ENCODE data around the gene RAB11FIP4.
"Not testable (repeated sequence)": the region's sequence is repeated elsewhere in the genome, so short reads cannot be mapped to it uniquely, and the experiment has no call there.

Gene RAB11FIP4

DNA sequence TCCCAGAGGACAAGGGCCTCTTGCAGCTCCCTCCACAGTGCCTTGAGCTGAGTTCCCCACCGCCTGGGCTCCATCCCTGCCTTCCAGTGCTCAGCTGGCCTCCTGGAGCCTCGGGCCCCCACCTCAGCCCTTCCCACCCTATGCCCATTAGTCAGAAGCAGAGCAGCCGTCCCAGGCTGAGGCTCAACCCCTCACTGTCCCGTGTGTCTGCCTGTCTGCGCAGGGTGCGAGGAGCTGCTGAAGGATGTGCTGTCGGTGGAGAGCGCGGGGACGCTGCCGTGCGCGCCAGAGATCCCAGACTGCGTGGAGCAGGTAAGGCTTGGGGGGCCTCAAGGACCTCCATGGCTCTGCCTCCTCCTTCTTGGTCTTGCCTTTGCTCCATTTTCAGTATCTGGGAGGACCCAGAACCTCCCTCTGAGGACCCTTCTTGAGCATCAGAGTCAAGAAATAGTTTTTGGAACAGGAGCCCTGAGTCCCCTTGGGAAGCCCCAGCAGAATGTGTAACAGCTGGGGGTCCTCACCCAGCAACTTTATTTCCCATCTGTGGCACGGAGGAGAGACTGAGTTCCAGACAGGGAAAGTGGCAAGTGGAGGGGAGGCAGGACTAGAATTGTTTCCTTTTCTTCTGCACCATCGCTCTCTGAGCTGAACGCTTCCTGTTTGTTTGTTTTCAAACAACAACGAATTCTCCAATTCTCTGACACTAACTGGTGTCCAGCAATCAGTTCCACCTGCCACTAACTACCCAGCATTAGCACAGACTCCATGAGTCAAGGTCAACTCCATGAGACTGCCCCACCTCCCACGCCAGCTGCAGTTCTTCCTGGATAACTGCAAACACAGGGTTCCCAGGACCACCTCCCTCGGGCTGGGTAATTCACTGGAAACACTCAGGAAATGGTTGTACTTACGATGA, 42.6 kb downstream of the RAB11FIP4 start:
- no peak for DNase-seq

DNA sequence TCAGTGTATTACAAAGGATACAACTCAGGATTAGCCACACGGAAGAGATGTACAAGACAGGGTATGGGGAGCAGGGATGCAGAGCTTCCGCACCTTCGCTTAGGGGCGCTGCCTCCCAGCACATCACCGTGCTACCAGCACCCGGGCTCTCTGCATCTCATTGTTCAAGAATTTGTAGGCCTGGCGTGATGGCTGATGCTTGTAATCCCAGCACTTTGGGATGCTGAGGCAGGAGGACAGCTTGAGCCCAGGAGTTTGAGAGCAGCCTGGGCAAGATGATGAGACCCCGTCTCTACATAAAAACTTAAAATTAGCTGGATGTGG, 43.2 kb downstream of the RAB11FIP4 start:
- no peak for DNase-seq

DNA sequence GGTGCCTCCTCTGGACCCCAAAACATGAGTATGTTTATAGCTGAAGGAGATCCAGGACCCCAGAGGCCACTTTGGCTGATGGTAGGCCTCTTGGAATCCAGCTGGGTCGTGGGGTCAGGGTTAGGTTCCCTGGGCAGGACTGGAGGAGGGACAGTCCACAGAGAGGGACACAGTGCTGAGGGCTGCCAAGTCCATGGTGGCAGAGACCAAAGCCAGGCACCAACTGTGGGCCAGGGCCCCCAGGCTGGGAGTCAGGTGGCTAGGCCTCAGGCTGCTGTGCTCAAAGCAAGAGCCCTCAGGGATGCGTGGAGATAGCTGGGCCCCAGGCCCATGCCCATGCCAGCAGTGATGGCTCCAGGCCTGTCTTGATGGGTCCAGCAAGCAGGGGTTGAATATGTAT, 44.1 kb downstream of the RAB11FIP4 start:
- DNase-seq = no peak

DNA sequence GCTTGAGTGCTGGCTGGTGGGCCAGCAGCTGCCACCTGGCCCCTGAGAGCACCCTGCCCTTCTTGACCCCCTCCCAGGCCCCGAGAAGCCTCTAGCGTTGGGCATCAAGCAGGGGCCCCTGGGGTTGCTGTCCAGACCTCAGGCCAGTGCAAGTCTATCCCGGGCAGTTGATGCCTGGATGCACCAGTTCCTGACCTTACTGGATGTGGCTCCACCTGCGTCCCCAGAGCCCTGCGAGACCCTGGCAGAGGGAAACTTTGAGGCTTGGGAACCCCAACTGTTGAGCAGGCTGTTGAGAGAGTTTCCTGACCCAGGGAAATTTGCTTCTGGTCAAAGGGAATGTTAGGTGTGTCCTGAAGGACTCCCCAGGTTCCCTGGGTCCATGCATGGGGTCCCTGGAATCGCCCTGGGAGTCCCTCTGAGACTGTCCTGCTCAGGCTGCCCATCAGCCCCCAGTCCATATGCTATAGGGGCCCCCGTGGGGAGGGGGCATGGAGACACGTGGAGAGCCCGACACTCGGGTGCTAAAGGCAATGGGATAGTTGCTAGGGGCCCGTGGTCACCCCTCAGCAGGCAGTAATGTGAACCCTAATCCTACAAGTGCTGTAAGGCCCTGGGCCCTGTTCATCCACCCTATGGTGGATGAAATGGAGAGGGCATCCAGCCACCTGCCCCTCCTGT, 46.4 kb downstream of the RAB11FIP4 start:
- DNase-seq = no peak

DNA sequence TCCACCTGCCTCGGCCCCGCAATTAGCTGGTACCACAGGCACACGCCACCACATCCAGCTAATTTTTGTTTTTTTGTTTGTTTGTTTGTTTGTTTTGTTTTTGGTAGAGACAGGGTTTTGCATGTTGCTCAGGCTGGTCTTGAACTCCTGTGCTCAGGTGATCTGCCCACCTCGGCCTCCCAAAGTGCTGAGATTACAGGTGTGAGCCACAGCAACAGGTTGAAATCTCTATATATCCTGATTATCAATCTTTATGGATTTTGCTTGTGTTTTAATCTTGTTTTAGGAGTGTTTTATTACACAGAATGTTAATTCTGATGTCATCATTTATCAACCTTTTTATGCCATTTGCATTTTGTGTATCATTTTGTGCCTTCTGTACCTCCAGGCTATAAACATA, 48.2 kb downstream of the RAB11FIP4 start:
- no peak for DNase-seq

DNA sequence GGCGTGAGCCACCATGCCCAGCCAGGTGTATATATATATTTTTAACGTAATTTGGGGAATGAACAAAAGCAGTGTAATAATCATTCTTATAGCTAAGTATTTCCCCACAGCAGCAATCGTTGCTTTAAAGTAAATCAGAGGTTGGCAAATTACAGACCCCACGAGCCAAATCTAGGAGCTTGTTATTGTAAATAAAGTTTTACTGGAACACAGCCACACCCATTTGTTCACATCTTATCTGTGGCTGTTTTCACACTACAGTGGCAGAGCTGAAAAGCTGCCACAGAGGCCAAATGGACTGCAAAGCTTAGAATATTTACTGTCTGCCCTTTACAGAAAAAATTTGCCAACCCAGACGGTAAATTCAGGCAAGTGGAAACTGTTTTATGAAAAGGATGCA, 50.8 kb downstream of the RAB11FIP4 start:
- DNase-seq = no peak

DNA sequence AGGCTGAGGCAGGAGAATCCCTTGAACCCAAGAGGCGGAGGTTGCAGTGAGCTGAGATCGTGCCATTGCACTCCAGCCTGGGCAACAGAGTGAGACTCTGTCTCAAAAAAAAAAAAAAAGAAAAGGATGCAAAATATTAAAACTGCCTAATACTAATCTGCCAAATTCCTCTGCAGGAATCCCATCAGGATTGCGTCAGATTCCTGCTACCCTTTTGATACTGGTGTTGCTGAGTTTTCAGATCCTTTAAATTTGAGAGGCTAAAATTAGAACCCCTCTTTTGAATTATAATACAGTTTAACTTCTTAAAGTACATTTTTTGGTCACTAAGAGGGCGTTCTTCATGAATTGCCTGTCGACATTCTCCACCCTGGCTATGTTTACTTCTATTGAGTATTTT, 51.4 kb downstream of the RAB11FIP4 start:
- DNase-seq = not testable (repeated sequence)

DNA sequence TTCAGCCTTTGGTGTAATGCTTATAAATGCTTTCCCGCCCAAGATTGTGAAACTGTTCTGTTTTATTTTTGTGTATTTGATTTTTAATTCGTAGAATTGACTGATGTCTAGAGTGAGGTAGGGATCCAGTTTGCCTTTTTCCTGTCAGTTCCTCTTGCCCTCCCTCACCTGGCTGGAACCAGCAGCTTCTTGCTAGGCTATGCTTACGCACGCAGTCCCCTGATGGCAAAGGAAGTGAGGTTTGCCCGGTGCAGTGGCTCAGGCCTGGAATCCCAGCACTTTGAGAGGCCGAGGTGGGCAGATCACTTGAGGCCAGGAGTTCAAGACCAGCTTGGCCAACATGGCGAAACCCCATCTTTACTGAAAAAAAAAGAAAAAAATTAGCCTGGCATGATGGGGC, 51.9 kb downstream of the RAB11FIP4 start:
- DNase-seq = no peak

DNA sequence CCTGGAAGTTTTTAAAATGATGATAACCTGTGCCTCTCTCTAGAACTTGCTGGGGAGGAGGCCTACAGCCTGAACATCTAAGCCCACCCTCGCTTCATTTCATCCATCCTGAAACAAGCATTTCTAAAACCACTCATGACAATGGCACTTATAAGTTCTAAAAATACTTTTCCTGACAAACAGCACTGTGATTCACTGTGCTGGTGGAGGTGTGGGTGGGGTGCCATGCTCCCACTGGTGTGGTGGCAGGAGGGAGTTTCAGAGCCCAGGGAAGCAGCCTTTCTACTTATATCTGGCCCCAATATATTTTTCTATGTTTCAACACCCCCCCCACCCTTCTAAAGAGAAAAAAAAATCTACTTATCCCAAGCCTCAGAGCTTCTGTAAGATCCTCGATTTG, 52.6 kb downstream of the RAB11FIP4 start:
- DNase-seq = no peak

DNA sequence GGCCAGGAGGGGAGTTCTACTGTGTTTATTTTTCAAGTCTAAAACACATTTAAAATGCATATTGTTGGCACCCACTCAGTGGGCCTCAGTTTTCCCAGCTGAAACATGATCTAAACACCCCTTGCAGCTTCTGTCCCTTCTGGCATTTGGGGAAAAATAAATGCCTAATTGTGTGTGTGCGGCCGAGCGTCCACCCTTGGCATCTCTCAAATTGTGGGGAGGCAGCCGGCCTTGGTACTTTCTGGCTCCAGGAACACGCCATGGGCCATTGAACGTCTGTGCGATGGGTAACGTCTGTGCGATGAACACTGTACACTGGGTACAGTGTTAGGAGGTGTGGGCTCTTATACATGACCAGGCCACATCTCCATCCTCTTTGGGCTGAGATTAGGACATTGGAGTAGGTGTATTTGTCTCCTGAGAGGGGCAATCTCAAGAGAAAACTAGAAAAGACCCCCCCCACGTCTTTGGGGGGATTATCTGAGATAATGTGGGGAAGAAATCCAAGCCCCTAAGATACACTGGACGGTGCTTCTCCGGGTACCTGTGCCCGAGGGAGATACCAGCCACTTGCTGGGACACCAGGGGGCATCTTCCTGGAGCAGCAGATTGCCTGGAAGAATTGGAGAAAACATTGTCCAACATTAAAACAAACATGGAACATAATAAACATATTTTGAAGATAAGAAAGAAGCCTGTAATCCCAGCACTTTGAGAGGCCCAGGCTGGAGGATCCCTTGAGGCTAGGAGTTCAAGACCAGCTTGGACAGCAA, 54.9 kb downstream of the RAB11FIP4 start:
- DNase-seq = no peak

DNA sequence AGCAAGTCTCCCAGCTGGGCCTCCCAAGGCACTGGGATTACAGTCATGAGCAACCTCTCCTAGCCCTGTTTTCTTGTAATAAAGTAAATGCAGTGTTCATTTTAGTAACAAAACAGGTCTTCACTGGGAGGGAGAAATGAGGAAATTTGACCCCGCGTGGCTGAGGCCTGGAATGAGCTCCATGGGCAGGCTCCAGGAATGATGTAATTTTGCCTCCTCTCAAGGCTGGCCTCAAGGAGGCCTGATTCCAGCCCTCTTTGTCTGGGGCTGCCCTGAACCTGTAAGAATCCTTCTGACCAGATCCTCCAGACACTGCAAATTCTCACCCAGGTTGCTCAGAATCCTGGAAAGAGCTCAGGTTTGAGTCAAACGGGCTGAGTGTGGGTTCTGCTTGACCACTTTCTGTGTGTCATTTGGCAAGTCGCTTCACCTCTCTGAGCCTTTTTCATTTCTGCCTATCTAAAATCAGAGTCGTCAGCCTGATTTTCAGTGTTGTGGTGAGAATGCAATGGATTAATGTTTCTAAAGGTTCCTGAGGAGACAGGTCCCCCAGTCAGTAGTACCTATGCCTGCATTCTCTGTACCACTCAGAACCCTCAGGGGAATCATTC, 57.1 kb downstream of the RAB11FIP4 start:
- DNase-seq = no peak

DNA sequence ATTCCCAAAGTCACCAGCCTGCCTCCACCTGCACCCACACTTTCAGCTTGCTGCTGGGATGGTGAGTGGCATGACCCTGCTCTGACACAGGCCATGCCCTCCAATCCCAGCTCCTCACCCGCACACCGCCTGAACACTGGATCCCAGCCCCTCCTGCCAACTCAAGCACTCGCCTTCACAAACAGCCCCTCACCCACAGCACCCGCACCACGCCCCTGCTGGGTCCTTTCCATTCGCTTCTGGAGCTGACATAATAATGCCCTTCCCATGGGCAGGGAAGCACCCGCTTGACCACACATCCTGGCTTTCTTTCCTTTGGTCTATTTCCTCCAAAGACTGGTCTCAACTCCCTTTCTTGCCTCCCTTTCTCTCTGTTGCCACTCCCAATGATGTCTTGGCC, 57.6 kb downstream of the RAB11FIP4 start:
- DNase-seq = no peak

DNA sequence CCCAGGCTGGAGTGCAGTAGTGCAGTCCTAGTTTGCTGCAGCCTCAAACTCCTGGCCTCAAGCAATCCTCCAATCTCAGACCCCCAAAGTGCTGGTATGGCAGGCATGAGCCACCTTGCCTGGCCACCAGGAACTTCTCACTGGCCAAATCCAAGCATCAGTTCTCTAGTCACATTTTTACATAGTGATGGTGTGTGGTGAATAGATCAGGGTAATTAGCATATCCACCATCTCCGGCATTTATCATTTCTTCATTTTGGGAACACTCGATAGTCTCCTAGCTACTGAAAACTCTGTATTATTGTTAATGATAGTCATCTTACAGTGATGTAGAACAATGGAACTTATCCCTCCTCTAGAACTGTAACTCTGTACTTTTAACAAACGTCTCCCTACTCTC, 58.3 kb downstream of the RAB11FIP4 start:
- no peak for DNase-seq

DNA sequence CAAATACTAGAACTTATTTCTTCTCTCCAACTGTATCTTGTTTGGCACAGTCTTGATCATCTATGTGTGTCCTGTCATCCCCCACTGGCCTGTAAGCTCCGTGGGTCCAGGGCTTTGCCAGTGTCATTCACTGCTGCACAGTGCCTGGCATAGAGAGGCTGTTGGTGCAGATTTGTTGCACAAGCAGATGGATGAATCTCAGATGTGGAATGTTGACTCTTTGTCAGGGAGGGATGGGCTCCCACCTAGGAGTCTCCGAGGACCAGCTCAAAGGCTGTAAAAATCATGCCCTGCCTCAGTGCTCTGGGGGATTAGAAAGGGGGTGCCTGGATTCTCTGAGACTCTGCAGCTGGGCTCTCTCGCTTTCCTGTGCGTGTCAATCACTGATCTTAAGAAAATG, 60.6 kb downstream of the RAB11FIP4 start:
- no peak for DNase-seq

DNA sequence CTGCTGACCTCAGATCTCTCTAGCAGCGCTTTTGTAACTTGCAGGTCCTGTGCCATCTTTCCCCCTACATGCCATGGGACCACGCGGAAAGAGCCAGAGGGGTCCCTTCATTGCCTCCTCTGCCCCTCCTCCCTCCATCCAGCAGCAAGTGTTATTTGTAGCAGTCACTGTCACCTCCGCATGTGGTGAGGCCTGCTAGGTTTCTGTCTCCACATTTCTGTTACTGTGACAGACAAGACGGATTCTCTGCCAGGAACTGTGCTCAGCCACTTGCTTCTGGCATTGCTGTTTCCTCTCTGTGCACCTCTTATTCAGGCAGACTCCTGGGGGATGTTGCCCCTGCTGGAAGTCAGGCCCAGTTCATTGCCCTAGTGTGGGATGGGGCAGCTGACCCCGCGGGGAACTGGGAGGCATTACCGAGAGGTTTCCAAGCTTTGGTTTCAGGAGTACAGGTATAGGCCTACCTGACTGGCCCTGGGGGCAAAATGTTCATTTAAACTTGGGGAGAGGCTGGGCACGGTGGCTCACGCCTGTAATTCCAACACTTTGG, 61.2 kb downstream of the RAB11FIP4 start:
- DNase-seq = no peak

DNA sequence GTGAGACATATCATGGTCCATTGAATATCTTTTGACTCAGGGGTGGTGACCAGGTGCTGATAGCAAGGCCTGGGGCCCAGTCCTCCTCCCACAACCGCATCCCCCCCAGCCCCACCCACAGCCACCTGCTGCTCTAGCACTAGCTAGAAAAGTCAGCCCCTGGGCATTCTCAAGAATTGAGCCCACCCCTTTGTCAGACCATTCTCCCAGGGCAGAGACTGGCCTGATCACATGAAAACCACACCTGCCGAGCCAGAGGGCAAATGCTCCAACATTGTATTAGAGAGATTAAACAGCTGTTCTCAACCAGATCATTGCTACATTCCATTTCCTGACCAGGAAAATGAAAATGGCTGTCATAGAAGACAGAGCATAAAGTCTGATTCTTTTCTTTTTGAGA, 62.4 kb downstream of the RAB11FIP4 start:
- DNase-seq = no peak

DNA sequence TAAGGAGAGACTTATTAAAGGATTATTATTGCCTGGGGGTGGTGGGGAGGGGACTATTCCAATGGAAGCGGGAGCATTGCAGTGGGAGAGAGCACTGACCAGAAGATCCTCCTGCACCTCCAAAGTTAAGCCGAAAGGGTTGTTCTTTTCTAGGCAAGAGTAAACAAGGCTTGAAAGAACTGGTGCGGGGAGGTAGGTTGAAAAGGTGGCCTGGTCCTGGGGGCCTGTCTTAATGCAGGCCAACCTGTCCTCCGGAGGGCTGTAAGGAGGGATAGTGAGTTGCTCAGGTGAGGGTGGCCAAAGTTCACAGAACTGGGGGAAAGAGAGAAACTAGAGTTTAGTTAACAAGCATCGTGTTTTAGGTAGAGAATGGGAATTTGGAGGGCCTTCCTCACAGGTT, 65.3 kb downstream of the RAB11FIP4 start:
- DNase-seq = no peak

DNA sequence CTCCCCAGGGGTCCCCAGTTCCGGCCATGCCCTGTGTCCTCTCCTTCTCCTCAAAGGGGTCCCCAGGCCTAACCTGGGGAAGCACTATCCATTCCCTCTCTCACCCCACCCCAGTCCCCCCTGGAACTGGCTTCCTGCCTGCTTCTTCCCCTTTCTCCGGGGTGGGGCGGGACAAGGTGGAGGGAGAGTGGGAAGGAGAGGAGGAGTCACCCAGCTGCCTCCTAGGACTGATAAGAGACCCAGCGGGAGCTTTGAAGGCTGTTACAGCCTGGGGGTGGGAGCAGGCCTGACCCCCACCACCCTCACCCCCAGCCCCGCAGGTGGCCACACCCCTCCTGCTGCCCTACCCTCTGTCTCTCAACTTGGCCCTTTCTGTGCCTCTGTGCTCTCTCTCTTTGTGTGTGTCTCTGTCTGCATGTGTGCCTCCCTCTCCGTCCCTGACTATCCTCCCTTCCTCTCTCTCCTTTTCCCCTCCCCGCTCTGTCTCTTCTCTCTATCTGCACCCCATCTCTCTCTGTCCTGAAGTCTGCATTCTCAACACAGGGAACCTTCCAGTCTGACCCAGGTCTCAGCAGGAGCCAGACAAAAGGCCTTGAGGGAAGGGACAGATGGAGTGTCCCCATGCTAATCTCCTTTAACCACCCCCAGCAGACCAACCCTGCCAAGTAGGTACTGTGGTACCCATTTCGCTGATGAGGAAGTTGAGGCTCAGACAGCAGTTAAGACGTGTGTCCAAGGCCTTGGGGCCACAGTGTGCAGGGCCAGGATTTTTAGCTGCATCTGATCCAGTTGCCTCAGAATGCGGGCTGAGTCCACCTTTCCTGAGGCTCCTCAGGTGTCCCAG, 66.1 kb downstream of the RAB11FIP4 start:
- no peak for DNase-seq

DNA sequence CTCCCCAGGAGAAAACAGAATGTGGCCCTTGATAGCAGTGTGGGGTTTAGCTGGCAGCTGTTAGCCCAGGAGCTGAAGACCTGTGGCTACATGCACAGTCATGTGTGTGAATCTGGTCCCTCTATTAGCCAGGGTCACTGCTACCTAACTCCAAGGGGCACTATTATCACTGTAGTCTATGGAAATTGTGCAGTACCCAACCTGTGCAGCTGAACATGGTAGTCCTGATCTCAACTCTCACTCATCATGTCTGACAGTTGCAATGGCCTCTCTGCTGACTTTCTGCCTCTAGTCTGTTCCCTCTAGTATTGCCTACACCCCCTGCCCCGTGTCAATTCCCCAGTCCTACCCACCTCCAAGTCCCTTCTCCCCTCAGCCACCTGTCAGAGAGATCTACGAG, 67.4 kb downstream of the RAB11FIP4 start:
- DNase-seq = no peak

DNA sequence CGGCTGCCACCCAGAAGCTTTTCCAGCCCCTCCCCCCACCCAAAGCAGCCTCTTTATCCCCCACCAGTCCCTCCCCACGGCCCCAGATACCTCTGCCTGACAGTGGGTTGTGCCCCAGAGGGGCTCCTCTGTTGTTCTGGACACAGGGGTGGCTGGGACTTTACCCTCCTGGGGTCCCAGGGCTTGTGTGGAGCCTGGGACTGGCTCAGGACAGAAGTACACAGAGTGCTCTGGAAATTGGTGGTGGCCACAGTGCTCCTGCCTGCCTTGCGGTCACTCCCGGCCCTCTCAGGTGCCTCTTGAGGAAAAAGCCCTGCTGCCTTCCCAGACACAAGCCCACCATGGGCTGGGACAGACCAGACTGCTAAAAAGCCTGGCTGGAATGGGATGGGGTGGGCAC, 68.2 kb downstream of the RAB11FIP4 start:
- DNase-seq = no peak

DNA sequence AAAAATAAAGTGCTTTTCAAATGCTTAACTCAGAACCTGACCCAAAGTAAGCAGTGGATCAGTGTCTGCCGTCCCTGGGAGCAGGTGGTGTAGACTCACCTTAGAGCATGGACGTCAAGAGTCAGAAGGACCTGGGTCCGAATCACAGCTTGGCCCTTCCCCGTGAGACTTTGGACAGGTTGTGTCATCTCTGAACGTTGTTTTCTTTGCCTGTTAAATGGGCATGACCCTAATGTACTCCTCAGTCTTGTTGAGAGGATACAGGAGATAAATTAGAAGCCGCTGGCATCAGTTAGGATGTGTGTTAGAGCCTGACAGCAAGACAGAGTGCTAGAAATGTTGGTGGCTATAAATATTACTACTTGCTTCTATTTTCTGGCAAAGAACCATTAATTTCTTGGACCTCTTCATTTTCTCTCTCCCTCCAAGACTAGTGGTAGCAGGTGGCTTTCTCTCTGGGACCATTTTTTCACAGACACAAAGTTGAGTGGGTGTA, 68.8 kb downstream of the RAB11FIP4 start:
- DNase-seq = no peak

DNA sequence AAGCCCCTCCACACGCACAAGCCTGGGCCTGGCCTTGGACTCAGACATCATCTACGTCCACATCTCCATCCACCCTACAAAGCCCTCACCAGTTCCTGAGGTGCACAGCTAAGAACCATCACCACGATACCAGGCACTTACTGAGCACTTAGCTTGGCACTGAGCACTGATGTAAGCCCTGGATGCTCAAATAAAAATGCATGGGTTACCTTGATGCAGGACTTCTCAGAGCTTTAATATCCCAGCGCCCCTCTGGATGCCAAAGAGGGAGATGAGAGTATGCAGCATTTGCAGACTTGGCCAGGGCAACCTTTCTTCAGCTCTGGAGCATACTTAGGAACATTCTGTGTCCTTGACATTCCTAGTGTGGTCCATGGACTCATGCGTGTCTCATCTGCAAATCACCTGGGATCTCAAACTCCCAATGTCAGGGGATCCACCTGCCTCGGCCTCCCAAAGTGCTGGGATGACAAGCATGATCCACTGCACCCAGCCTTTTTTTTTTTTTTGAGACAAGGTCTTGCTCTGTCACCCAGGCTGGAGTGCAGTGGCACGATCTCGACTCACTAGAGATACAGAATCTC, 69.8 kb downstream of the RAB11FIP4 start:
- no peak for DNase-seq
